Gastroesophageal sphincter (tissue), 4 donors: ENCODE data around the gene COL6A1. TPM values are rescaled to one million over a fixed set of nuclear protein-coding genes. Genes with fewer than 3 reads are reported as not detected.

Experiments
- ATAC-seq: fragments of 150-250 bp; one replicate; pipeline ENCODE4 v1.9.1; 2016; ENCODE audit warnings: mild to moderate bottlenecking, moderate library complexity
- H3K27ac ChIP-seq, 4 donors: fragments of 200-600 bp; sonication (generic) in 3 of 4; 1 replicate in 3 of 4; 2 replicates in 1 of 4; pipeline ENCODE4 v1.5.1; 2016 to 2019
- H3K27me3 ChIP-seq: fragments of 200-600 bp; sonication (generic); one replicate; pipeline ENCODE4 v1.5.1; 2019
- H3K36me3 ChIP-seq, 2 donors: fragments of 200-600 bp; sonication (generic); one replicate each; pipeline ENCODE4 v1.5.1; 2019; ENCODE audit warnings: control low read depth in 1 of 2
- H3K4me1 ChIP-seq, 3 donors: fragments of 200-600 bp; sonication (generic); 1 replicate in 2 of 3; 2 replicates in 1 of 3; pipeline ENCODE4 v1.5.1; 2016 to 2019; ENCODE audit warnings: control low read depth in 2 of 3
- H3K4me3 ChIP-seq, 2 donors: fragments of 200-600 bp; sonication (generic); one replicate each; pipeline ENCODE4 v1.5.1; 2019; ENCODE audit warnings: mild to moderate bottlenecking in 1 of 2, moderate library complexity in 1 of 2
- H3K9me3 ChIP-seq, 3 donors: fragments of 200-600 bp; sonication (generic); one replicate each; pipeline ENCODE4 v1.5.1; 2017 to 2019; ENCODE audit warnings: control low read depth in 2 of 3
- EP300 ChIP-seq: sonication (generic); formaldehyde crosslinking; IDR thresholded peaks from one replicate; pipeline ENCODE4 v1.6.1; 2017; ENCODE audit warnings: antibody characterized with exemption, mild to moderate bottlenecking
- POLR2A ChIP-seq, 2 donors: fragments of 450-650 bp; IDR thresholded peaks; one replicate each; pipeline ENCODE4 v1.6.1; 2017; ENCODE audit warnings: antibody characterized with exemption in 2 of 2, mild to moderate bottlenecking in 2 of 2, moderate library complexity in 1 of 2
- POLR2AphosphoS5 ChIP-seq: sonication (generic); formaldehyde crosslinking; IDR thresholded peaks from one replicate; pipeline ENCODE4 v1.6.1; 2017; ENCODE audit warnings: antibody characterized with exemption
- WGBS, 2 donors: methylation state at CpG; one replicate each; pipeline ENCODE4 v1.1.5; 2018; ENCODE audit warnings: low coverage in 1 of 2; 5-methylcytosine and 5-hydroxymethylcytosine counted together
- total RNA-seq, 4 donors: library from RNA; depleted of rRNA; stranded (reverse); fragments of >200 nt; gene quantifications; one replicate each; pipeline ENCODE4 v1.1.0, GENCODE V29; 2016
- TF ChIP-seq, protein P1 (sequence below), 4 experiments: fragments of 200-600 bp in 2 of 4; fragments of 450-650 bp in 2 of 4; sonication (generic) in 1 of 4; IDR thresholded peaks; one replicate each; pipeline ENCODE4 v1.5.1; 2017 to 2019; ENCODE audit warnings: antibody characterized with exemption in 4 of 4, mild to moderate bottlenecking in 2 of 4, moderate library complexity in 2 of 4

The COL6A1 gene
- total RNA-seq, 4 donors from 2014 or later = 477 to 1,231 (median 878) TPM

DNA sequence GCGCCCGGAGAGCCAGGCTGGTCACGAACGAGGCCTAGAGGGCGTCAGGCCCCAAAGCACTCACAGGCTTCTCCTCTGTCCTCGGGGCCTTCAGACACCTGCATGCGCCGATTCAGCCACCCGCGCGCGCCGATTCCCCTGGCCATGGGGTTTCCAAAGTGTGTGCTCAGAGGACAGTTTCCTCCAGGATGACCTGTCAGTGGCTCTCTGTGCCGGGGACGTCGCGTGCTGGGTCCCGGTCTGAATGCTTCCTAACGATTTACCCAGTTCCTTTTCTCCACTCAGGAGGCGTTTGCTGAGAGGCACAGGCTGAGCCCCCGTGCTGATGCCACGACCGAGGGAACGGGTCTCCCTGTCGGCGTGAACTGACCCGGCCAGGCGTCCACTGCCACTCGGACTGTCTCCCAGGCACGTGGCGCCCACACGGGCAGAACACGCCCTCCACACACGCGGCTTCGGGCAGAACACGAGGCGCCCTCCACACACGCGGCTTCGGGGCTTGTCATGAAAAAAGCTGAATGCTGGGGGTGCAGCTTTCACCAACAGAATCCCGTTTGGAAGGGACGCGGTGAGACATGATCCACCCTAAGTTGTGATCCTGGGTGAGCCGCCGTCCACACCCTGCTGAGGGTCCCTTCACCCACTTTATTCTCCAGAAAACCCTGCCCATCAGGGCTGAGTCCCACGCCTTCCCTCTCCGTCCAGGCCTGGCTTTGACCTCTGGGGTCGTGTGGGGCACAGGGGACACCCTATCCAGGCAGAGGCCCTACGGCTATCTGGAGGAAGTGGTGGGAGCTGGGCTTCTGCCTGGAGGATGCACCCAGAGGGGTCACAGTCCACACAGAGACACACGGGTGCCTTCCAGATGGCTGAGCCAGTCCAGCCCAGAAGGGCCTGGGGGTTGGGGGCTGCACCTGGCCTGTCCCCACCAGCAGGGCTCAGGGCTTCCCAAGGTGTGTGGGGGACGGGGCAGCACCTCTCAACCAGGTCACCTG is 56.1 kb downstream of the COL6A1 start:
- H3K27ac ChIP-seq = peak overlapping the region in 1 of 4 donors; percentile 65
- no peaks in the 10 kb centered on the region for H3K9me3 ChIP-seq

DNA sequence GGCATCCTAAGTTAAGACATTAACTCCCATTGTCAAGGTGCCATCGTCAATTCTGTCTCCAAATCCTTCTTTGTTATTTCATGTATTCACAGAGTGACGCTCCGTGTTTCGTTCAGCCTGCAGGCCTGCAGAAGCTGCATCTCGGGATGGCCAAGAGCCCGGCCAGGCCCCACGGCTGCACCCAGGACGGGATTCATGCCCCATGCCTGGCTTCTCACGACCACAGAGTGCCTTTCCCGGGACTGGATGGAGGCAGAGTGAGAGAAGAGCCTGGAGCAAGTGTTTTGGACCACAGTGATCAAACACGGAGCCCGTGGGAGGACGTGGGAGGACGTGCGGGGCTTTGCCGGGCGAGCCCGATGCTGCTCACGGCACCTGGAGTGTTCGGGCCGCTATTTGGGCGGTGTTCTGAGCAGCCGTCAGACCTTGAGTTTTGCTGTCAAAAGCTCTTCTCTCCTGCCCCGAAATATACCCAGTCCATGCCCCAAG is 56.8 kb downstream of the COL6A1 start:
- no peak for TF ChIP-seq EP300
- no peak for TF ChIP-seq POLR2AphosphoS5
- no peak for TF ChIP-seq POLR2A (IDR thresholded peaks at IDR 0.05)
- TF ChIP-seq, protein P1, sequence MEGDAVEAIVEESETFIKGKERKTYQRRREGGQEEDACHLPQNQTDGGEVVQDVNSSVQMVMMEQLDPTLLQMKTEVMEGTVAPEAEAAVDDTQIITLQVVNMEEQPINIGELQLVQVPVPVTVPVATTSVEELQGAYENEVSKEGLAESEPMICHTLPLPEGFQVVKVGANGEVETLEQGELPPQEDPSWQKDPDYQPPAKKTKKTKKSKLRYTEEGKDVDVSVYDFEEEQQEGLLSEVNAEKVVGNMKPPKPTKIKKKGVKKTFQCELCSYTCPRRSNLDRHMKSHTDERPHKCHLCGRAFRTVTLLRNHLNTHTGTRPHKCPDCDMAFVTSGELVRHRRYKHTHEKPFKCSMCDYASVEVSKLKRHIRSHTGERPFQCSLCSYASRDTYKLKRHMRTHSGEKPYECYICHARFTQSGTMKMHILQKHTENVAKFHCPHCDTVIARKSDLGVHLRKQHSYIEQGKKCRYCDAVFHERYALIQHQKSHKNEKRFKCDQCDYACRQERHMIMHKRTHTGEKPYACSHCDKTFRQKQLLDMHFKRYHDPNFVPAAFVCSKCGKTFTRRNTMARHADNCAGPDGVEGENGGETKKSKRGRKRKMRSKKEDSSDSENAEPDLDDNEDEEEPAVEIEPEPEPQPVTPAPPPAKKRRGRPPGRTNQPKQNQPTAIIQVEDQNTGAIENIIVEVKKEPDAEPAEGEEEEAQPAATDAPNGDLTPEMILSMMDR (IDR thresholded peaks at IDR 0.05) = no peak
- Histone ChIP-seq H3K9me3 (no peaks in the 10 kb centered on the region), H3K27ac (peak overlapping the region in 3 of 4 donors; percentile 43 to 65 (median 54)), H3K27me3 (no peaks in the 10 kb centered on the region), H3K4me3 (no peak overlapping the region), H3K36me3 (no peaks in the 10 kb centered on the region), H3K4me1 (peaks cover 0 to 20% (median 4%) of the 10 kb centered on the region in 3 donors)
- 96% methylated on average over 4 of the region's 24 CpGs; no CpG with 5 or more reads in 1 of the 2 donors for WGBS, 2 donors
- ATAC-seq = peak; percentile 8

More for the DNA sequence above, 56.1 kb downstream of the COL6A1 start:
- ATAC-seq = no peak
- Histone ChIP-seq H3K36me3 (no peaks in the 10 kb centered on the region), H3K4me3 (no peak overlapping the region), H3K27me3 (no peaks in the 10 kb centered on the region), H3K4me1 (peaks cover 0 to 24% (median 4%) of the 10 kb centered on the region in 3 donors)
- WGBS, 2 donors = 97% methylated on average over 7 of the region's 52 CpGs; no CpG with 5 or more reads in 1 of the 2 donors
- no peak for TF ChIP-seq POLR2A (IDR thresholded peaks at IDR 0.05)
- no peak for TF ChIP-seq POLR2AphosphoS5
- TF ChIP-seq, protein P1 (IDR thresholded peaks at IDR 0.05) = no peak
- no peak for TF ChIP-seq EP300

DNA sequence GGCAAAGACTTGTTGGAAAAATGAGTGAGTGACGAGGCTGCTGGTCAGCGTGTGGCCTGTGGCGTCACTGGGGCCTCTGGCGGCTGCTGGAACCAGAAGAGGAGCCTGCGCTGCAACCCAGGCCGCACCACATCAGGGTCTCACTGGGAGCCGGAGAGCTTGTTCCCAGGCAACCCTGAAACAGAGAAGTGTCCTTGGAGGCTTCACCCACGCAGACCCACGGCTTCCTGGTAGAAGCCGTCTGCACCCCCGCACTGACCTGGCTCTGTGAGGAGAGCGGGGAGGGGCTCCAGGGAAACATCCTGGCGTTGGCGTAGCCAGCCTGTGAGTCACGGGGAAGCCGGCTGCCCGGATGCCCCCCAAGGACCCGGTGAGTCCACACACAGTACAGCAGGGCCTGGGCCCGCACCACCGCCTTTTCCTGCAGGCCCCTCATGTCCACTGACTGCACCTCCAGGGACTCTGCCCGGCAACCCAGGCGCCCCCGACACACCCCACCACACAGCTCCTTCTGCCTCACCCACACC is 57.4 kb downstream of the COL6A1 start:
- H3K27me3 ChIP-seq = no peaks in the 10 kb centered on the region
- no peaks in the 10 kb centered on the region for H3K36me3 ChIP-seq
- 80% methylated on average over 3 of the region's 23 CpGs; no CpG with 5 or more reads in 1 of the 2 donors for WGBS, 2 donors
- TF ChIP-seq, protein P1 (IDR thresholded peaks at IDR 0.05) = no peak
- TF ChIP-seq POLR2A (IDR thresholded peaks at IDR 0.05) = no peak
- no peak for TF ChIP-seq EP300
- TF ChIP-seq POLR2AphosphoS5 = no peak
- H3K4me3 ChIP-seq = no peak overlapping the region
- no peaks in the 10 kb centered on the region for H3K9me3 ChIP-seq
- H3K4me1 ChIP-seq = peaks cover 0 to 15% (median 4%) of the 10 kb centered on the region in 3 donors
- H3K27ac ChIP-seq = peak overlapping the region in 3 of 4 donors; percentile 43 to 65 (median 54)
- ATAC-seq = peak; percentile 77

DNA sequence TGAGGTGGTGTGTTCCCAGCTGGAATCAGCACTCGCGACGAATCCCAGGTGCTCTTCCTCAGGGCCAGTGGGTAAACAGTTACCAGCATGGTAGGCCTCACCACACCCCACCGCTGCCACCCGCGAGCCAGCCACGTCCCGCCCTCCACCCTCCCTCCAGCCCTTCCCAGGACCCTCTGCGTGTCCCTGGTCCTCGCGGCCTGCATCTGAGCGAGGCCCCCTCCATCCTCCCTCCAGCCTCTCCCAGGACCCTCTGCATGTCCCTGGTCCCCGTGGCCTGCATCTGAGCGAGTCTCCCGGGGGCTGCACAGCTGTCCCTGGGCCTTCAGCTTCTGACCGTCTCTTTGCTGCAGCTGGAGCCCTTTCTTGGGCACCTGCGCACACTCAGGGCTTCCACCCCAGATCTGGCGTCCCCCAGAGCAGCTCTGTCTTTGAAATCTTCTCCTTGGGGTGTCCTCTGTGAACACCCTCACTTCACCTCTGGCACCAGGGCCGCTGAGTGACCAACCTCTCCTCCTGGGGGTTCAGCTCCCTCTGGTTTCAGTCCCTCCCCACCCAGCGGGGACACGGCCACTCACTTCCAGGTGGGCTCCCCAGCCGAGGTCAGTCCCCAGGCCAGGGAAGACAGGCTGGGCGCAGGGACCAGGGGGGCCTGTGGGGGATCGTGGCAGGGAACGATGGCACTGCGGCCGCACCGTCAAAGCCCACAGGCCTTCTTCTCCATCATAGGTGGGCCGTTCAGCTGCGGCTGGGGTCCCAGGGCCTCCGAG is 58.5 kb downstream of the COL6A1 start:
- H3K36me3 ChIP-seq = no peaks in the 10 kb centered on the region
- no peak for ATAC-seq
- H3K4me1 ChIP-seq = peaks cover 0 to 13% (median 4%) of the 10 kb centered on the region in 3 donors
- no peak overlapping the region for H3K4me3 ChIP-seq
- H3K9me3 ChIP-seq = no peaks in the 10 kb centered on the region
- H3K27me3 ChIP-seq = no peaks in the 10 kb centered on the region
- WGBS, 2 donors = 90 to 98% methylated on average over 2 to 9 of the region's 31 CpGs
- no peak overlapping the region for H3K27ac ChIP-seq
- TF ChIP-seq EP300 (no peak), POLR2A (IDR thresholded peaks at IDR 0.05) (no peak), POLR2AphosphoS5 (no peak)
- TF ChIP-seq, protein P1 (IDR thresholded peaks at IDR 0.05) = no peak
